ENCODE results near the gene PRR7.

DNA sequence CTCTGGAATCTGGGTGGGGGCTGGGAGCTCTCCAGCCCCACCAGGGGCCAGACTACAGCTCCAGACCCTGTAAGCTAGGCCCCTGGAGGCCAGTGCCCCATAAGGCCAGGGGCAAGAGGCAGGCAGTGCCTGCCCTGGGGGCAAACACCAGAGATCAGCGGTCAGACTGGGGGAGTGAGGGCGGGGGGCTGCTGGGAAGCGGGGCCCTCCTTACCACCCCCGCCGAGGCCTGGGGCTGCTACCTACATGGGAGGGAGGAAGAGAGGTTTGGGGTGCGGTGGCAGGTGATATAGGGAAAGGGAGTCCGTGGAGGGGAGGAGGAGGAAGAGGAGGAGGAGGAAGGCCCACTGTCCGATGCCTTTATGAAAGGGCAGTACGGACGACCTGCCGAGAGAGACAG lies 12.7 kb downstream of the PRR7 start:
- TF ChIP-seq, protein P1, sequence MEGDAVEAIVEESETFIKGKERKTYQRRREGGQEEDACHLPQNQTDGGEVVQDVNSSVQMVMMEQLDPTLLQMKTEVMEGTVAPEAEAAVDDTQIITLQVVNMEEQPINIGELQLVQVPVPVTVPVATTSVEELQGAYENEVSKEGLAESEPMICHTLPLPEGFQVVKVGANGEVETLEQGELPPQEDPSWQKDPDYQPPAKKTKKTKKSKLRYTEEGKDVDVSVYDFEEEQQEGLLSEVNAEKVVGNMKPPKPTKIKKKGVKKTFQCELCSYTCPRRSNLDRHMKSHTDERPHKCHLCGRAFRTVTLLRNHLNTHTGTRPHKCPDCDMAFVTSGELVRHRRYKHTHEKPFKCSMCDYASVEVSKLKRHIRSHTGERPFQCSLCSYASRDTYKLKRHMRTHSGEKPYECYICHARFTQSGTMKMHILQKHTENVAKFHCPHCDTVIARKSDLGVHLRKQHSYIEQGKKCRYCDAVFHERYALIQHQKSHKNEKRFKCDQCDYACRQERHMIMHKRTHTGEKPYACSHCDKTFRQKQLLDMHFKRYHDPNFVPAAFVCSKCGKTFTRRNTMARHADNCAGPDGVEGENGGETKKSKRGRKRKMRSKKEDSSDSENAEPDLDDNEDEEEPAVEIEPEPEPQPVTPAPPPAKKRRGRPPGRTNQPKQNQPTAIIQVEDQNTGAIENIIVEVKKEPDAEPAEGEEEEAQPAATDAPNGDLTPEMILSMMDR (IDR thresholded peaks at IDR 0.05): no peak
- TF ChIP-seq POLR2AphosphoS5 (IDR thresholded peaks at IDR 0.05; ENCODE audit: low read depth, low read length) (no peak), SIN3A (IDR thresholded peaks at IDR 0.05; ENCODE audit: borderline replicate concordance, insufficient read depth, low read depth, low read length) (no peak), TCF7L2 (IDR thresholded peaks at IDR 0.05; ENCODE audit: low read depth, low read length) (no peak)
- TF ChIP-seq, protein P2, sequence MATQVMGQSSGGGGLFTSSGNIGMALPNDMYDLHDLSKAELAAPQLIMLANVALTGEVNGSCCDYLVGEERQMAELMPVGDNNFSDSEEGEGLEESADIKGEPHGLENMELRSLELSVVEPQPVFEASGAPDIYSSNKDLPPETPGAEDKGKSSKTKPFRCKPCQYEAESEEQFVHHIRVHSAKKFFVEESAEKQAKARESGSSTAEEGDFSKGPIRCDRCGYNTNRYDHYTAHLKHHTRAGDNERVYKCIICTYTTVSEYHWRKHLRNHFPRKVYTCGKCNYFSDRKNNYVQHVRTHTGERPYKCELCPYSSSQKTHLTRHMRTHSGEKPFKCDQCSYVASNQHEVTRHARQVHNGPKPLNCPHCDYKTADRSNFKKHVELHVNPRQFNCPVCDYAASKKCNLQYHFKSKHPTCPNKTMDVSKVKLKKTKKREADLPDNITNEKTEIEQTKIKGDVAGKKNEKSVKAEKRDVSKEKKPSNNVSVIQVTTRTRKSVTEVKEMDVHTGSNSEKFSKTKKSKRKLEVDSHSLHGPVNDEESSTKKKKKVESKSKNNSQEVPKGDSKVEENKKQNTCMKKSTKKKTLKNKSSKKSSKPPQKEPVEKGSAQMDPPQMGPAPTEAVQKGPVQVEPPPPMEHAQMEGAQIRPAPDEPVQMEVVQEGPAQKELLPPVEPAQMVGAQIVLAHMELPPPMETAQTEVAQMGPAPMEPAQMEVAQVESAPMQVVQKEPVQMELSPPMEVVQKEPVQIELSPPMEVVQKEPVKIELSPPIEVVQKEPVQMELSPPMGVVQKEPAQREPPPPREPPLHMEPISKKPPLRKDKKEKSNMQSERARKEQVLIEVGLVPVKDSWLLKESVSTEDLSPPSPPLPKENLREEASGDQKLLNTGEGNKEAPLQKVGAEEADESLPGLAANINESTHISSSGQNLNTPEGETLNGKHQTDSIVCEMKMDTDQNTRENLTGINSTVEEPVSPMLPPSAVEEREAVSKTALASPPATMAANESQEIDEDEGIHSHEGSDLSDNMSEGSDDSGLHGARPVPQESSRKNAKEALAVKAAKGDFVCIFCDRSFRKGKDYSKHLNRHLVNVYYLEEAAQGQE (IDR thresholded peaks at IDR 0.05; ENCODE audit: insufficient read depth in 1 of 2, low read depth in 2 of 2, low read length in 1 of 2): no peak

Measured in Panc1 (cell line).